ENCODE data around the gene IL18R1.

GRCh38 chr2:102392096-102392495 is 36.5 kb downstream of the IL18R1 start:
- TF ChIP-seq CTCF (IDR thresholded peaks at IDR 0.05): no peak
- TF ChIP-seq POLR2A (IDR thresholded peaks at IDR 0.05): no peak
